Measurements from ENCODE around the gene METAP1D.

DNA sequence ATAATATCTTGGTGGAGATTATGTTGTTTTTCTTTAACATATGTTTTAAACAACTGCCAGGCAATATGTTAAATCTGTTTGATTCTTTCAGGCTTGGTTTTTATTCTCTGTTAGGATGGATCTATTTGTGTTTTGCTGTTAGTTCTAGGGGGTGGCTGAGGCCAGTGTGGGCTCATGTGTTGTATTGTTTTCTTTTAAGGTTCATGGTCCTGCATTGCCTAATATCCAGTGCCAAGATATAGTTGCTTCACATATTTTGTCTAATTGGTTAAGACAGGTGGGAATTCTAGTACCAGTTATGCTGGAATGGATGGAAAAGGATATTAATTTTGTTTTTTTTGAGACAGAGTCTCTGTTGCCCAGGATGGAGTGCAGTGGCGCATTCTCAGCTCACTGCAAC, 7.6 kb downstream of the METAP1D start:
- TF ChIP-seq, protein P1, sequence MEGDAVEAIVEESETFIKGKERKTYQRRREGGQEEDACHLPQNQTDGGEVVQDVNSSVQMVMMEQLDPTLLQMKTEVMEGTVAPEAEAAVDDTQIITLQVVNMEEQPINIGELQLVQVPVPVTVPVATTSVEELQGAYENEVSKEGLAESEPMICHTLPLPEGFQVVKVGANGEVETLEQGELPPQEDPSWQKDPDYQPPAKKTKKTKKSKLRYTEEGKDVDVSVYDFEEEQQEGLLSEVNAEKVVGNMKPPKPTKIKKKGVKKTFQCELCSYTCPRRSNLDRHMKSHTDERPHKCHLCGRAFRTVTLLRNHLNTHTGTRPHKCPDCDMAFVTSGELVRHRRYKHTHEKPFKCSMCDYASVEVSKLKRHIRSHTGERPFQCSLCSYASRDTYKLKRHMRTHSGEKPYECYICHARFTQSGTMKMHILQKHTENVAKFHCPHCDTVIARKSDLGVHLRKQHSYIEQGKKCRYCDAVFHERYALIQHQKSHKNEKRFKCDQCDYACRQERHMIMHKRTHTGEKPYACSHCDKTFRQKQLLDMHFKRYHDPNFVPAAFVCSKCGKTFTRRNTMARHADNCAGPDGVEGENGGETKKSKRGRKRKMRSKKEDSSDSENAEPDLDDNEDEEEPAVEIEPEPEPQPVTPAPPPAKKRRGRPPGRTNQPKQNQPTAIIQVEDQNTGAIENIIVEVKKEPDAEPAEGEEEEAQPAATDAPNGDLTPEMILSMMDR (conservative IDR thresholded peaks at IDR 0.05) = no peak
- TF ChIP-seq EZH2 (IDR thresholded peaks at IDR 0.05; ENCODE audit: low read depth) = no peak

All from PC-9 (cell line).